Keratinocyte (primary cell): Measurements from ENCODE around the gene RHCG. TPM values are rescaled to one million over a fixed set of nuclear protein-coding genes. Genes with fewer than 3 reads are reported as not detected.

Experiments
- DNase-seq: peaks from one replicate; pipeline ENCODE4 v3.0.0-alpha.2; 2011; ENCODE audit warnings: low read depth, missing footprints, low spot score
- FAIRE-seq: peaks from 2 replicates; lab custom pipeline; 2011; peaks lifted over from hg19 to GRCh38; lab: Jason Lieb, UNC
- H2AFZ ChIP-seq: 2 replicates; pipeline ENCODE4 v1.6.0; 2012; ENCODE audit warnings: low read length, control low read depth, inconsistent platforms; ENCODE audit not compliant: control insufficient read depth
- H3K27ac ChIP-seq: 2 replicates; pipeline ENCODE4 v1.5.1; 2011; ENCODE audit warnings: low read length; ENCODE audit not compliant: control insufficient read depth, insufficient read depth
- H3K27me3 ChIP-seq: 3 replicates; pipeline ENCODE4 v1.6.0; 2011; ENCODE audit warnings: low read length; ENCODE audit not compliant: control insufficient read depth, insufficient read depth; ENCODE audit errors: extremely low read depth
- H3K36me3 ChIP-seq, 2 experiments: 2 replicates in 1 of 2; 3 replicates in 1 of 2; pipeline ENCODE4 v1.5.1; 2011; ENCODE audit warnings: low read length in 2 of 2, mild to moderate bottlenecking in 1 of 2; ENCODE audit not compliant: control insufficient read depth in 2 of 2, insufficient read depth in 2 of 2; ENCODE audit errors: extremely low read depth in 1 of 2
- H3K4me1 ChIP-seq: 3 replicates; pipeline ENCODE4 v1.5.1; 2011; ENCODE audit warnings: low read length; ENCODE audit not compliant: control insufficient read depth, insufficient read depth; ENCODE audit errors: extremely low read depth
- H3K4me2 ChIP-seq: 3 replicates; pipeline ENCODE4 v1.6.0; 2011; ENCODE audit warnings: low read depth, low read length; ENCODE audit not compliant: control insufficient read depth, insufficient read depth; ENCODE audit errors: extremely low read depth
- H3K4me3 ChIP-seq, 3 experiments: fragments of 200-600 bp in 1 of 3; sonication (generic) in 1 of 3; 2 replicates in 2 of 3; 3 replicates in 1 of 3; pipeline ENCODE4 v1.5.1; 2011 to 2016; ENCODE audit warnings: low read length in 3 of 3, mild to moderate bottlenecking in 3 of 3, control low read depth in 2 of 3, inconsistent platforms in 1 of 3, low read depth in 1 of 3, mixed read lengths in 1 of 3, mixed run types in 1 of 3, moderate library complexity in 1 of 3; ENCODE audit not compliant: control insufficient read depth in 2 of 3, insufficient read depth in 2 of 3; ENCODE audit errors: extremely low read depth in 1 of 3
- H3K79me2 ChIP-seq: 2 replicates; pipeline ENCODE4 v1.6.0; 2012; ENCODE audit warnings: low read length; ENCODE audit not compliant: control insufficient read depth, insufficient read depth
- H3K9ac ChIP-seq: 3 replicates; pipeline ENCODE4 v1.6.0; 2011; ENCODE audit warnings: low read length; ENCODE audit not compliant: control insufficient read depth, insufficient read depth; ENCODE audit errors: extremely low read depth
- H3K9me1 ChIP-seq: 3 replicates; pipeline ENCODE4 v1.6.0; 2011; ENCODE audit warnings: low read length; ENCODE audit not compliant: control insufficient read depth, insufficient read depth; ENCODE audit errors: extremely low read depth
- H3K9me3 ChIP-seq: 2 replicates; pipeline ENCODE4 v1.5.1; 2012; ENCODE audit warnings: low read depth, low read length; ENCODE audit not compliant: control insufficient read depth
- H4K20me1 ChIP-seq: 3 replicates; pipeline ENCODE4 v1.6.0; 2011; ENCODE audit warnings: low read length; ENCODE audit not compliant: control insufficient read depth, insufficient read depth; ENCODE audit errors: extremely low read depth
- EZH2 ChIP-seq: IDR thresholded peaks from one replicate; pipeline ENCODE4 v1.6.1; 2012; ENCODE audit warnings: inconsistent platforms, mild to moderate bottlenecking, low read length, moderate library complexity
- dilution Hi-C: fragments of 300-500 bp; cut with MboI; formaldehyde crosslinking; loops from one replicate; pipeline ENCODE4 v1.7.0; 2020; ENCODE audit warnings: low sequenced_read_pairs; ENCODE audit not compliant: extremely low pct_ligation_motif_present
- polyA plus RNA-seq, 5 experiments: library from polyadenylated mRNA; depleted of rRNA in 3 of 5; stranded (reverse) in 3 of 5; stranded (forward) in 1 of 5; unstranded in 1 of 5; fragments of >200 nt; gene quantifications; 1 replicate in 1 of 5; 2 replicates in 3 of 5; 3 replicates in 1 of 5; pipeline versions ENCODE4 v1.2.1 to v1.2.3, GENCODE V29; 2011 to 2012; ENCODE audit warnings: missing spikeins in 2 of 5, low read depth in 1 of 5, low replicate concordance in 1 of 5
- TF ChIP-seq, protein P1 (sequence below), 3 experiments: IDR thresholded peaks in 1 of 3; conservative IDR thresholded peaks in 1 of 3; optimal IDR thresholded peaks in 1 of 3; 2 replicates in 2 of 3; 3 replicates in 1 of 3; pipeline versions ENCODE3 to v1.5.1; 2011; ENCODE audit warnings: low read length in 3 of 3, mild to moderate bottlenecking in 3 of 3, moderate library complexity in 2 of 3, control low read depth in 1 of 3, inconsistent platforms in 1 of 3; ENCODE audit not compliant: insufficient read depth in 2 of 3; ENCODE audit errors: extremely low read depth in 1 of 3

RHCG gene
- polyA plus RNA-seq, 1 donor (not counting 4 experiments of a cell fraction or from before 2014, with no cell fraction given) = 6.9 TPM

DNA sequence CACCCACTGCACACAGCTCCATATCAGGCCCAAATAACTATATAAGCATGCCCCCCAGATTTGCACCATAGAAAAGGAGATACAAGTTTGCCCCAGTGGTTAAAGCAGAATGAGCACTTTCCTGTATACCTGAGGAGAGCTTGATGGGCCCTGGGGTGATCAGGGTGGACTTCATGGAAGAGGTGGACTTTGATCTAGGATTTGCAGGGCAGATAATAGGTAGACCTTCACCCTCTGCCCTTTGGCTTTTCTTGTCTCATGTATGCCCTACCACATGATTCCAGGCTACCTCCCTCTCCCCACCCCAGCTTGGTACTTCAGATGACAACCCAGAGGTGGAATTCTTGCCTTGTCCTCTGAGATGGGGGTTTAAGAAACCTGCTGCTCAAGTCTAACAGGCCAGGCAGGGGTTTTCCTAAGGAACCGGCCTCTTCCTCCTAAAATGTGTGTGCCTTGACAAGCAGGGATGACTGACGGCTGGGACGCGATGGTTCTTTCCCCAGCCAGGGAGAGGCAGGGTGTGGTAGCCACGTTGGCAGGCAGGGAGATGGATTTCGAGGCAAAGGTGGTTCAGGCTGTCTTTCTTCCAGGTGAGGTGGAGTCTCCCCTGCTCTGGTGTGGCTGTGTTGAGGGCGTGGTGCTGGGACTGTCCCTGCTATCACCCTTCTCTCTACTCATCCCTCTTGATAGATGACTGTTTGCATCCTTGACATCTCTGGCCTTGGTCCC, 6.6 kb upstream of the RHCG start:
- no peaks in the 10 kb centered on the region for H3K36me3 ChIP-seq
- H2AFZ ChIP-seq = peak overlapping the region; percentile 70
- H3K27ac ChIP-seq = no peak overlapping the region
- H3K27me3 ChIP-seq = no peaks in the 10 kb centered on the region
- peak overlapping the region; percentile 25 for H3K4me2 ChIP-seq
- FAIRE-seq = peak; percentile 44
- H3K4me1 ChIP-seq = peaks cover 18% of the 10 kb centered on the region
- no peak overlapping the region for H3K9ac ChIP-seq
- H3K9me1 ChIP-seq = no peaks in the 10 kb centered on the region
- H3K79me2 ChIP-seq = no peaks in the 10 kb centered on the region
- no peak for DNase-seq
- dilution Hi-C loops = no loop called here
- no peaks in the 10 kb centered on the region for H3K9me3 ChIP-seq
- no peak overlapping the region for H3K4me3 ChIP-seq
- TF ChIP-seq, protein P1, sequence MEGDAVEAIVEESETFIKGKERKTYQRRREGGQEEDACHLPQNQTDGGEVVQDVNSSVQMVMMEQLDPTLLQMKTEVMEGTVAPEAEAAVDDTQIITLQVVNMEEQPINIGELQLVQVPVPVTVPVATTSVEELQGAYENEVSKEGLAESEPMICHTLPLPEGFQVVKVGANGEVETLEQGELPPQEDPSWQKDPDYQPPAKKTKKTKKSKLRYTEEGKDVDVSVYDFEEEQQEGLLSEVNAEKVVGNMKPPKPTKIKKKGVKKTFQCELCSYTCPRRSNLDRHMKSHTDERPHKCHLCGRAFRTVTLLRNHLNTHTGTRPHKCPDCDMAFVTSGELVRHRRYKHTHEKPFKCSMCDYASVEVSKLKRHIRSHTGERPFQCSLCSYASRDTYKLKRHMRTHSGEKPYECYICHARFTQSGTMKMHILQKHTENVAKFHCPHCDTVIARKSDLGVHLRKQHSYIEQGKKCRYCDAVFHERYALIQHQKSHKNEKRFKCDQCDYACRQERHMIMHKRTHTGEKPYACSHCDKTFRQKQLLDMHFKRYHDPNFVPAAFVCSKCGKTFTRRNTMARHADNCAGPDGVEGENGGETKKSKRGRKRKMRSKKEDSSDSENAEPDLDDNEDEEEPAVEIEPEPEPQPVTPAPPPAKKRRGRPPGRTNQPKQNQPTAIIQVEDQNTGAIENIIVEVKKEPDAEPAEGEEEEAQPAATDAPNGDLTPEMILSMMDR (optimal IDR thresholded peaks at IDR 0.05 in 1 of 3, IDR thresholded peaks at IDR 0.05 in 1 of 3, conservative IDR thresholded peaks at IDR 0.05 in 1 of 3; ENCODE audit: extremely low read depth in 1 of 3, insufficient read depth in 2 of 3, low read length in 3 of 3) = no peak
- TF ChIP-seq EZH2 = no peak
- no peaks in the 10 kb centered on the region for H4K20me1 ChIP-seq

DNA sequence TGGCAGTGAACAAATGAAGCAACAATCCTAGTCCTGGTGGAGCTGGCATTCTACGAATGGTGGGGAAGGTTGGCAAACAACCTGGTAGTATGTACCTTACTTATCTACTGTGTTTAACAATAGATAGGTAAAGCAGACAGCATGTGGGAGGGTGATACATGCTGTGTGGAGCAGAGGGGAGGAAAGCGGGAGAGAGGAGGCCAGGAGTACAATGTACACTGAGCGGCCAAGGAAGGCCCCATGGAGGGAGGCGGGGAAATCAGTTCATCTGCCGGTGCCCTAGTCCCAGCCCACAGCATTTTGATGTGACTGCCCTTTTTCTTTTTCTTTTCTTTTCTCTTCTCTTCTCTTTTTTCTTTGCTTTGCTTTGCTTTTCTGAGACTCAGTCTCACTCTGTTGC, 5.3 kb upstream of the RHCG start:
- dilution Hi-C loops = no loop called here
- no peaks in the 10 kb centered on the region for H4K20me1 ChIP-seq
- H3K9ac ChIP-seq = no peak overlapping the region
- TF ChIP-seq EZH2 = no peak
- no peak overlapping the region for H3K27ac ChIP-seq
- no peaks in the 10 kb centered on the region for H3K9me1 ChIP-seq
- DNase-seq = no peak
- no peak overlapping the region for H3K4me3 ChIP-seq
- peaks cover 18% of the 10 kb centered on the region for H3K4me1 ChIP-seq
- H3K36me3 ChIP-seq = no peaks in the 10 kb centered on the region
- no peaks in the 10 kb centered on the region for H3K27me3 ChIP-seq
- FAIRE-seq = no peak
- no peaks in the 10 kb centered on the region for H3K9me3 ChIP-seq
- H3K79me2 ChIP-seq = no peaks in the 10 kb centered on the region
- H3K4me2 ChIP-seq = no peak overlapping the region
- H2AFZ ChIP-seq = no peak overlapping the region
